ENCODE measurements around the gene COMMD7. TPM values are rescaled to one million over a fixed set of nuclear protein-coding genes. Genes with fewer than 3 reads are reported as not detected.
A peak's percentile ranks its signal among the peaks of the same experiment; 100 is the strongest.

The COMMD7 gene
- total and polyA plus RNA-seq, 9 of the 15 experiments (the other 6 are each of a cell fraction or from before 2014, with no cell fraction given): 11.9 to 69.1 (median 34.7) TPM

DNA sequence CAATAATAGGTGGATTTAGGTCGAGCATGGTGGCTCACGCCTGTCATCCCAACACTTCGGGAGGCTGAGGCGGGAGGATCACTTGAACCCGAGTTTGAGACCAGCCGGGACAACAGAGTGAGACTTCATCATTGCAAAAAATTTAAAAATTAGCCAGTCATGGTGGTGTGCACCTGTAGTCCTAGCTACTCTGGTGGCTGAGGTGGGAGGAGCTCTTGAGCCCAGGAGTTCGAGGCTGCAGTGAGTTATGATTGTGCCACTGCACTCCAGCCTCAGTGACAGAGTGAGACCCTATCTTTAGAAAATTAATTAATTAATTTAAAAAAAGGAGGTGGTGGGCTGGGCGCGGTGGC, 56.1 kb downstream of the COMMD7 start:
- peaks cover 16 to 20% of the 10 kb centered on the region in 2 experiments for H3K4me1 ChIP-seq (replicated peaks in 1 of 2; ENCODE audit: control insufficient read depth in 2 of 2, insufficient read depth in 2 of 2, low read length in 2 of 2)
- no peaks in the 10 kb centered on the region for H3K36me3 ChIP-seq (ENCODE audit: control insufficient read depth, insufficient read depth, low read length)
- 81% methylated on average over 9 of the region's 9 CpGs for WGBS (ENCODE audit: insufficient coverage, low coverage, missing lambda C conversion rate)
- H2AFZ ChIP-seq (ENCODE audit: low read depth, low read length): no peak overlapping the region
- H3K27me3 ChIP-seq (ENCODE audit: control insufficient read depth in 2 of 2, insufficient read depth in 2 of 2, low read length in 2 of 2): no peaks in the 10 kb centered on the region
- H4K20me1 ChIP-seq (replicated peaks; ENCODE audit: control insufficient read depth, insufficient read depth, low read length): no peaks in the 10 kb centered on the region
- H3K4me3 ChIP-seq: no peak overlapping the region
- no TSS peak for BruUV-seq (replicated peaks)
- H3K9me3 ChIP-seq (replicated peaks; ENCODE audit: control insufficient read depth, insufficient read depth, low read depth, low read length): no peaks in the 10 kb centered on the region
- no peak overlapping the region for H3K27ac ChIP-seq (ENCODE audit: extremely low read depth, low read depth, low read length)
- in situ Hi-C loops (cut with MboI): no loop called here
- no peak overlapping the region for H3K4me2 ChIP-seq (ENCODE audit: insufficient read depth, low read length)
- ATAC-seq (no peak), DNase-seq (ENCODE audit: extremely low read depth in 1 of 4, low spot score in 3 of 4) (no peak), FAIRE-seq (no peak)
- CTCF ChIA-PET (ENCODE audit: low intra/inter-chr PET ratio): no interaction called here
- POLR2A ChIA-PET: no interaction called here
- H3K9ac ChIP-seq (ENCODE audit: insufficient read depth in 1 of 2, low read depth in 2 of 2, low read length in 2 of 2): no peak overlapping the region
- H3K9me1 ChIP-seq (ENCODE audit: control insufficient read depth, insufficient read depth, low read length): no peaks in the 10 kb centered on the region
- no peaks in the 10 kb centered on the region for H3K79me2 ChIP-seq (ENCODE audit: control insufficient read depth, insufficient read depth, low read length)
- TF ChIP-seq ZNF121 (CRISPR knock-in tag; conservative IDR thresholded peaks at IDR 0.05) (0 out of 2 replicates have a peak, but pooled peaks have one; percentile 9), STAG1 (CRISPR knock-in tag; IDR thresholded peaks at IDR 0.05; ENCODE audit: borderline replicate concordance) (no peak)
- intact Hi-C loops (cut with micrococcal nuclease): no loop called here

DNA sequence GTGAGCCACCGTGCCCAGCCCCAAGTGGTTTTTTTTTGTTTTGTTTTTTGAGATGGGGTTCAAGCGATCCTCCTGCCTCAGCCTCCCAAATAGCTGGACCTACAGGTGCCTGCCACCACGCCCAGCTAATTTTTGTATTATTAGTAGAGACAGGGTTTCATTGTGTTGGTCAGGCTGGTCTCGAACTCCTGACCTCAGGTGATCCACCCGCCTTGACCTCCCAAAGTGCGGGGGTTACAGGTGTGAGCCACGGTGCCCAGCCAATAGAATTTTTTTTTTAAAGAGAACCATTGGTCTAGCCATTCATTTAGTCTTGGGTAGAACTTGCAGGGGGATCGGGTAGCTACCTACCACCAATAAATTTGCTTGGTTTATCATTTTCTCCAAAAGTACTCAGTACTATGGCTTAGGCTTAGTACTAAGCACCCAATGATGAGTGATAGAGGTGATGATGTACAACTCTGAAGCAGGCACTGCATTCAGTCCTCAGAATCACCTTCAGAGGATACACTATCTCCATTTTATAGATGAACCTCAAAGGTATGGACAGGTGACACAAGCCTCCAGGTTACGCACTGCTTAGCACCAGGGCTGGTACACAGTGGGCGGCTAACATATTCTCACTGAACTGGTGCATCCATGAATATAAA, 56.6 kb downstream of the COMMD7 start:
- H3K36me3 ChIP-seq (ENCODE audit: control insufficient read depth, insufficient read depth, low read length): no peaks in the 10 kb centered on the region
- H4K20me1 ChIP-seq (replicated peaks; ENCODE audit: control insufficient read depth, insufficient read depth, low read length): no peaks in the 10 kb centered on the region
- FAIRE-seq (no peak), ATAC-seq (no peak), DNase-seq (ENCODE audit: extremely low read depth in 1 of 4, low spot score in 3 of 4) (no peak)
- no peak overlapping the region for H3K4me2 ChIP-seq (ENCODE audit: insufficient read depth, low read length)
- BruUV-seq (replicated peaks): no TSS peak
- no peak overlapping the region for H3K4me3 ChIP-seq
- no peaks in the 10 kb centered on the region for H3K27me3 ChIP-seq (ENCODE audit: control insufficient read depth in 2 of 2, insufficient read depth in 2 of 2, low read length in 2 of 2)
- ChIA-PET CTCF (ENCODE audit: low intra/inter-chr PET ratio) (no interaction called here), POLR2A (interaction anchor here (1.0 kb wide), 1 partner anchor 12 kb away, joined by 6 read pairs; no protein-coding TSS in a partner anchor)
- H3K9me1 ChIP-seq (ENCODE audit: control insufficient read depth, insufficient read depth, low read length): no peaks in the 10 kb centered on the region
- no peak overlapping the region for H3K9ac ChIP-seq (ENCODE audit: insufficient read depth in 1 of 2, low read depth in 2 of 2, low read length in 2 of 2)
- H2AFZ ChIP-seq (ENCODE audit: low read depth, low read length): no peak overlapping the region
- no peaks in the 10 kb centered on the region for H3K9me3 ChIP-seq (replicated peaks; ENCODE audit: control insufficient read depth, insufficient read depth, low read depth, low read length)
- in situ Hi-C loops (cut with MboI): no loop called here
- no peaks in the 10 kb centered on the region for H3K79me2 ChIP-seq (ENCODE audit: control insufficient read depth, insufficient read depth, low read length)
- intact Hi-C loops (cut with micrococcal nuclease): no loop called here
- 0 out of 2 replicates have a peak, but pooled peaks have one; percentile 8 for TF ChIP-seq TRIM28 (IDR thresholded peaks at IDR 0.05)
- no peak for TF ChIP-seq SMARCC2 (IDR thresholded peaks at IDR 0.05; ENCODE audit: low read depth)
- TF ChIP-seq ZNF764 (CRISPR knock-in tag; IDR thresholded peaks at IDR 0.05; ENCODE audit: low read depth): no peak
- no peak for TF ChIP-seq HOXB6 (CRISPR knock-in tag; IDR thresholded peaks at IDR 0.05; ENCODE audit: borderline replicate concordance)
- TF ChIP-seq MTA3 (IDR thresholded peaks at IDR 0.05; ENCODE audit: borderline replicate concordance): no peak
- no peak for TF ChIP-seq PHB2 (IDR thresholded peaks at IDR 0.05; ENCODE audit: low read depth)
- TF ChIP-seq, protein P1, sequence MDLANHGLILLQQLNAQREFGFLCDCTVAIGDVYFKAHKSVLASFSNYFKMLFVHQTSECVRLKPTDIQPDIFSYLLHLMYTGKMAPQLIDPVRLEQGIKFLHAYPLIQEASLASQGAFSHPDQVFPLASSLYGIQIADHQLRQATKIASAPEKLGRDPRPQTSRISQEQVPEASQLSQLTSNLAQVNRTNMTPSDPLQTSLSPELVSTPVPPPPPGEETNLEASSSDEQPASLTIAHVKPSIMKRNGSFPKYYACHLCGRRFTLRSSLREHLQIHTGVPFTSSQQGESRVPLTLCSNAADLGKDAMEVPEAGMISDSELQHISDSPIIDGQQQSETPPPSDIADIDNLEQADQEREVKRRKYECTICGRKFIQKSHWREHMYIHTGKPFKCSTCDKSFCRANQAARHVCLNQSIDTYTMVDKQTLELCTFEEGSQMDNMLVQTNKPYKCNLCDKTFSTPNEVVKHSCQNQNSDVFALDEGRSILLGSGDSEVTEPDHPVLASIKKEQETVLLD (IDR thresholded peaks at IDR 0.05): 0 out of 2 replicates have a peak, but pooled peaks have one; percentile 7
- 95% methylated on average over 10 of the region's 10 CpGs for WGBS (ENCODE audit: insufficient coverage, low coverage, missing lambda C conversion rate)
- peak overlapping the region; percentile 77; the same call in 1 of the 3 replicates for H3K27ac ChIP-seq (ENCODE audit: extremely low read depth, low read depth, low read length)
- H3K4me1 ChIP-seq (replicated peaks in 1 of 2; ENCODE audit: control insufficient read depth in 2 of 2, insufficient read depth in 2 of 2, low read length in 2 of 2): peaks cover 21 to 25% of the 10 kb centered on the region in 2 experiments
